SIG-M5 treated with dmso at 0.1 percent for 504 hours (cell line): ENCODE results near the gene ZNF100.
A peak's percentile ranks its signal among the peaks of the same experiment; 100 is the strongest.
"Not testable (repeated sequence)": the region's sequence is repeated elsewhere in the genome, so short reads cannot be mapped to it uniquely, and the experiment has no call there.

ENCODE experiments used
- DNase-seq: peaks from one replicate; lab custom pipeline; 2025; ENCODE audit not compliant: unreplicated experiment; lab: John Stamatoyannopoulos, UW

The ZNF100 gene

GRCh38 chr19:21767065-21767800 is at the start of gene ZNF100:
TSS of gene ZNF100 (minus strand) at chr19:21767579. CDS start at chr19:21767429, 150 bp downstream.
- peak; percentile 68 for DNase-seq

GRCh38 chr19:21812448-21812847 is 45.1 kb upstream of the ZNF100 start:
- DNase-seq: no peak

GRCh38 chr19:21808400-21809000 is 41.1 kb upstream of the ZNF100 start:
- not testable (repeated sequence) for DNase-seq

GRCh38 chr19:21789466-21790085 is 22.2 kb upstream of the ZNF100 start:
- DNase-seq: peak; percentile 4

- no peak for DNase-seq
Observed at GRCh38 chr19:21786936-21787335, 19.6 kb upstream of the ZNF100 start.

- DNase-seq: not testable (repeated sequence)
Observed at GRCh38 chr19:21775792-21776191, 8.4 kb upstream of the ZNF100 start.

- not testable (repeated sequence) for DNase-seq
Observed at GRCh38 chr19:21766705-21767064, 694 bp downstream of the ZNF100 start.

- no peak for DNase-seq
Observed at GRCh38 chr19:21765151-21765550, 2.2 kb downstream of the ZNF100 start.

- DNase-seq: not testable (repeated sequence)
Observed at GRCh38 chr19:21761547-21761946, 5.8 kb downstream of the ZNF100 start.

GRCh38 chr19:21758296-21758695 is 9.1 kb downstream of the ZNF100 start:
- no peak for DNase-seq

- DNase-seq: not testable (repeated sequence)
Observed at GRCh38 chr19:21755555-21755954, 11.8 kb downstream of the ZNF100 start.

GRCh38 chr19:21751384-21751783 is 16.0 kb downstream of the ZNF100 start:
- no peak for DNase-seq

- no peak for DNase-seq
Observed at GRCh38 chr19:21750586-21751128, 16.7 kb downstream of the ZNF100 start.

GRCh38 chr19:21749090-21749489 is 18.3 kb downstream of the ZNF100 start:
- no peak for DNase-seq

- no peak for DNase-seq
Observed at GRCh38 chr19:21748088-21748487, 19.3 kb downstream of the ZNF100 start.

- no peak for DNase-seq
Observed at GRCh38 chr19:21740559-21740958, 26.8 kb downstream of the ZNF100 start.

GRCh38 chr19:21726942-21727747 is 40.2 kb downstream of the ZNF100 start:
- not testable (repeated sequence) for DNase-seq

GRCh38 chr19:21713761-21714160 is 53.6 kb downstream of the ZNF100 start:
- DNase-seq: no peak

- no peak for DNase-seq
Observed at GRCh38 chr19:21709464-21709863, 57.9 kb downstream of the ZNF100 start.

GRCh38 chr19:21707878-21708277 is 59.5 kb downstream of the ZNF100 start:
- DNase-seq: not testable (repeated sequence)

GRCh38 chr19:21707065-21707464 is 60.3 kb downstream of the ZNF100 start:
- no peak for DNase-seq
